ENCODE data around the gene DOCK9.

DOCK9 gene

GRCh38 chr13:98961503-98962105 lies 16.3 kb downstream of the DOCK9 start:
- DNase-seq = no peak
- H3K36me3 ChIP-seq = no peaks in the 10 kb centered on the region
- H3K27ac ChIP-seq = no peak overlapping the region
- no peaks in the 10 kb centered on the region for H3K9me3 ChIP-seq (ENCODE audit: severe bottlenecking)
- no peak overlapping the region for H3K4me3 ChIP-seq (ENCODE audit: low read depth, low read length)
- no peaks in the 10 kb centered on the region for H3K27me3 ChIP-seq (ENCODE audit: insufficient read depth, low read depth, severe bottlenecking)
- no peak for TF ChIP-seq CTCF (IDR thresholded peaks at IDR 0.05; ENCODE audit: low read depth, low read length)

GRCh38 chr13:98960606-98961502 lies 17.0 kb downstream of the DOCK9 start:
- Histone ChIP-seq H3K27ac (peak overlapping the region; percentile 68), H3K36me3 (no peaks in the 10 kb centered on the region), H3K4me3 (ENCODE audit: low read depth, low read length) (no peak overlapping the region), H3K27me3 (ENCODE audit: insufficient read depth, low read depth, severe bottlenecking) (no peaks in the 10 kb centered on the region), H3K9me3 (ENCODE audit: severe bottlenecking) (no peaks in the 10 kb centered on the region)
- no peak for TF ChIP-seq CTCF (IDR thresholded peaks at IDR 0.05; ENCODE audit: low read depth, low read length)
- DNase-seq = no peak

- Histone ChIP-seq H3K9me3 (ENCODE audit: severe bottlenecking) (no peaks in the 10 kb centered on the region), H3K27me3 (ENCODE audit: insufficient read depth, low read depth, severe bottlenecking) (no peaks in the 10 kb centered on the region), H3K4me3 (ENCODE audit: low read depth, low read length) (peak overlapping the region; percentile 5; the same call in 1 of the 2 replicates), H3K27ac (peak overlapping the region; percentile 68), H3K36me3 (no peaks in the 10 kb centered on the region)
- TF ChIP-seq CTCF (IDR thresholded peaks at IDR 0.05; ENCODE audit: low read depth, low read length) = no peak
- DNase-seq = peak; percentile 95
These were observed 17.9 kb downstream of the DOCK9 start for GRCh38 chr13:98959786-98960605.

GRCh38 chr13:98959291-98959690 lies 18.6 kb downstream of the DOCK9 start:
- H3K27me3 ChIP-seq (ENCODE audit: insufficient read depth, low read depth, severe bottlenecking) = no peaks in the 10 kb centered on the region
- no peak for TF ChIP-seq CTCF (IDR thresholded peaks at IDR 0.05; ENCODE audit: low read depth, low read length)
- H3K27ac ChIP-seq = peak overlapping the region; percentile 68
- H3K9me3 ChIP-seq (ENCODE audit: severe bottlenecking) = no peaks in the 10 kb centered on the region
- peak; percentile 53 for DNase-seq
- peak overlapping the region; percentile 5; the same call in 1 of the 2 replicates for H3K4me3 ChIP-seq (ENCODE audit: low read depth, low read length)
- no peaks in the 10 kb centered on the region for H3K36me3 ChIP-seq

GRCh38 chr13:98958443-98958794 lies 19.4 kb downstream of the DOCK9 start:
- H3K27me3 ChIP-seq (ENCODE audit: insufficient read depth, low read depth, severe bottlenecking) = no peaks in the 10 kb centered on the region
- no peaks in the 10 kb centered on the region for H3K36me3 ChIP-seq
- no peak for DNase-seq
- 0 out of 2 replicates have a peak overlapping the region, but pooled peaks have one; percentile 1 for H3K27ac ChIP-seq
- H3K9me3 ChIP-seq (ENCODE audit: severe bottlenecking) = no peaks in the 10 kb centered on the region
- TF ChIP-seq CTCF (IDR thresholded peaks at IDR 0.05; ENCODE audit: low read depth, low read length) = no peak
- no peak overlapping the region for H3K4me3 ChIP-seq (ENCODE audit: low read depth, low read length)
